HG02870 (cell line): ENCODE measurements around the gene ZSCAN16.

ENCODE experiments used
- ATAC-seq: cut with Tn5 transposase; IDR thresholded peaks from one replicate; pipeline ENCODE4 v1.9.1; 2021; ENCODE audit warnings: mild to moderate bottlenecking, moderate library complexity; ENCODE audit not compliant: unreplicated experiment

ZSCAN16 gene

DNA sequence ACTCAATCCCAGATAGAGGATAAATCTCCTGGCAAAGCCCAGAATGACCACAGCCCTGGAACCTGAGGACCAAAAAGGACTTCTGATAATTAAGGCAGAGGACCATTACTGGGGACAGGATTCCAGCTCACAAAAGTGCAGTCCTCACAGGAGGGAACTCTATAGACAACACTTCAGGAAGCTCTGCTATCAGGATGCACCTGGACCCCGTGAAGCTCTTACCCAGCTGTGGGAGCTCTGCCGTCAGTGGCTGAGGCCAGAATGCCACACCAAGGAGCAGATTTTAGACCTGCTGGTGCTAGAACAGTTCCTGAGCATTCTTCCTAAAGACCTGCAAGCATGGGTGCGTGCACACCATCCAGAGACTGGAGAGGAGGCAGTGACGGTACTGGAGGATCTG lies 992 bp downstream of the ZSCAN16 start:
- no peak for ATAC-seq

DNA sequence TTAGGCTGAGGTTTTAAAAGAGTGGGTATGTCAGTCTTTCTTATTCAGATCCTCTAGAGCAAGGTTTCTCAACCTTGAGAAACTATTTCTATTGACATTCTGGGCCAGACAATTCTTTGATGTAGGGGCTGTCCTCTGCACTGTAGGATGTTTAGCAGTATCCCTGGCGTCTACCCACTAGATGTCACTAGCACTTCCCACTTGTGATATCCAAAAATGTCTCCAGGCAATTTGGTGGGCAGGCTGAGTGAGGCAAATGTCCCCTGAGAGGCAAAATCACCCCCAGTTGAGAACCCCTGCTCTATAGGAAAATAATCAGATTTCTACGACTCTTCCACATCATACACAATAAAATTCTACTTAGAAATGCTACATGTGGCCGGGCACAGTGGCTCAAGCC lies 9.6 kb downstream of the ZSCAN16 start:
- no peak for ATAC-seq

DNA sequence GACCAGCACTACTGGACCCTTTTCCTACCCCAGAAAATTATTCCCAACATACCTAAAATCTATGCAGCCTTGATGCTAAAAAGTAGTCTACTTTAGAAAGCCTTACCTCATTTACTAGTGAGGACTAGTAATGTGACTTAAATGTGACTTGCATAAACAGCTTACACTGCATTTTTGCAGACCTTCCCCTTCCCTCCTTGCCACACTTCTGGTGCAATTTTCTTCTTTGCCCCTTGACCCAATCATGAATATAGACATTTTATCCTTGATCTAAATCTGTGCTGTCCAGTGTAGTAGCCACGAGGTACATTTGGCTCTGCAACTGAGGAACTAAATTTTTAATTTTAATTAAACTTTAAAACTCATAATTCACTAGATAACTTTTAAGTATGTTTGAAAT lies 10.3 kb downstream of the ZSCAN16 start:
- no peak for ATAC-seq

DNA sequence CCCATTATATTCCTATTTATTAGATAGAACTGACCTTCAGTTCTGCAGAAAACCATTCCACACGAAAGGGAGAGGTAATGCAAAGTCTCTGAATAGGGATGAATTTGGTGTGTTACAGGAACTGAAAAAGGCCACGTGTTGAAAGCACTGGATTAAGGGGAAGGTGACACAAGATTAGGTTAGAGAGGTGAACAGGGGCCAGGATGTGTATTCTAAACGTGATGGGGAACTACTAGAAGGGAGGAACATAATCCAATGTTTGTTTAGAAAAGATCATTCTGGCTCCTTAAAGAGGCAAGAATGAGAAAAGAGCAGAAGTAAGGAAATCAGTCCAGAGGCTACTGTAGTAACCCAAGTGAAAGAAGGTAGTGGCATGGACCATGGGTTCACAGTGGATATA lies 11.0 kb downstream of the ZSCAN16 start:
- ATAC-seq: no peak

DNA sequence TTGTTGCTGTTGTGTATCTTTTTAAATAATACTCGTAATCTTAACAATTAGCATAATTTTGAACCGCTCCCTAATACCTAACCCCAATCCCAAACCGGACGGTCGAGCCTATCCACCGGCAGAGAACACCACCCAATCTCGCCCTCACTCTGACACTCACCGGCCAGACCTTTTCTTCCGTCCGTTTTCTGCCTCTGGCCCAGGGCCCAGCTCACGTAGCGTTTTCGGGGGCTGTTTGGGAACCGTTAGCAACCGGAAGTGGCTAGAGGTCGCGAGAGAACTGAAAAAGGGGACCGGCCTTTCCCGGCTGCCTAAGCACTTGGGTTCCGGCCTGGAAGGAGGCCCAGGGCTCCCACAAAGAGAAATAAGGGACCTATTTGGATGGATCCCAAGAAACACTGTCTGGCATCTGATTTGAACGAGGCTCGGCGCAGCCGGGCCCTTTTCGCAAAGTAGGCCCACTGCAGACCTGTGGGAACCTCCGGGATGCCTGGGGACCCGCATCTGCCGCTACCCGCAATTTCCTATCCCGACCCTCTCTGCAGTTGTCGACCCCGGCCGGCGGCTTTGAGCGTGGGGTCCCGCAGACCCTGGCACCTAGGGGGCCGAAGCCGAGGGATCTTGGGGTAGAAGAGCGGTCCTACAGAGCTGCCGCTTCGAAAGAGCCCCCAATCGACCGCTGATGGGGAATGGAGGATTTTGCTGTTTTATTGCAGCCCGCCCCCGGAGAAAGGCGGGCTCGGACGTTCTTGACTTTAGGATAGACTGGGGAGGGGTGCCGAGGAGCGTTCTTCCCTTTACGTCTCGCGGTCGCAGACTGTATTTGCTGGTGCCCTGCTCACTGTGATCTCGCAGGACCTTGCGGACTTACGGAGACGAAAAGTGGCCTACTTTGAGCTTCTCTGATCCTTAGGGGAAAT lies 12.4 kb downstream of the ZSCAN16 start:
- ATAC-seq: peak; percentile 53

DNA sequence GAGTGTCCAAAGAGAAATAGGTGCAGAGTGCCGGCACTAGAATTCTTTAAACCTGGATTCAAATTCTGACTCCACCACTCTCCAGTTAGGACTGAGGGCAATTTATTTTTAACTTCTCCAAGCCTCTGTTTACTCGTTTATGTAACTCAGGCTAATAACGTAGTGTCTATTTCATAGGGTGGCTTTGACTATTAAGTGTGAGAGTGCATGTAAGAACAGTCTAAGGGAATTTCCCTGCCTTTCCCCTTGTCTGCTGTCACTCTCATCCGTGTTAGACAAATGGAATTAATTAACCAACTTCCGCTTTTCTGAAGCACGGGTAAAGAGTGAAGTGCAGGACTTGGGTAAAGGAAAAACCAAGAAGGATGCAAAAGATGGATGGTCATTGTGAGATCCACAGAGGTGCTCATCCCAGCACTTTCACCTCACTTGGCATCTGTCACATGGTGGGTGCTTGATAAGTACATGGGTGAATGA lies 13.1 kb downstream of the ZSCAN16 start:
- peak; percentile 37 for ATAC-seq

DNA sequence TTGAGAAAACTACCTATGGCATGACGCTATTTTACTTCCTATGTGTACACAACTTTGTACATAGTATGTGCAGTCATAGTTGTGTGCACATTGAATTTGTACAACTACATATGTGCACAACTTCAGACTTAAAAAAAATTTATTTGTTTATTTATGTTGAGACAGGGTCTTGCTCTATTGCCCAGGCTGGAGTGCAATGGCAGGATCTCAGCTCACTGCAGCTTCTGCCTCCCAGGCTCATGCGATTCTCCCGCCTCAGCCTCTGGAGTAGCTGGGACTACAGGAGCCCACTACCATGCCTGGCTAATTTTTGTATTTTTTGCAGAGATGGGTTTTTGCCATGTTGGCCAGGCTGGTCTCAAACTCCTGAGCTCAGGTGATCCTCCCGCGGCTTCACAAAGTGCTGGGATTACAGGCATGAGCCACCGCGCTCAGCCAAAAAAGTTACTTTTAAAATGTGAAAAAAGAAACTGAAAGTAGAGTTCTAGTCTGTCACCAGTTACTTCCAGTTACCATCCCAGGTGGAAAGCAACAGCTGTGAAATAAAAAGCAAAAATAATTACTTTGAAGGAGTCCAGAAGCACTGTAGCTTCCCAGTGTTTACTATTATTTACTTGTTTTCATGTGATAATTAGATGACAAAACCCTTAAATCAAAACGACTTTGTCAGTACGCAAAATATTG lies 15.6 kb downstream of the ZSCAN16 start:
- ATAC-seq: no peak

DNA sequence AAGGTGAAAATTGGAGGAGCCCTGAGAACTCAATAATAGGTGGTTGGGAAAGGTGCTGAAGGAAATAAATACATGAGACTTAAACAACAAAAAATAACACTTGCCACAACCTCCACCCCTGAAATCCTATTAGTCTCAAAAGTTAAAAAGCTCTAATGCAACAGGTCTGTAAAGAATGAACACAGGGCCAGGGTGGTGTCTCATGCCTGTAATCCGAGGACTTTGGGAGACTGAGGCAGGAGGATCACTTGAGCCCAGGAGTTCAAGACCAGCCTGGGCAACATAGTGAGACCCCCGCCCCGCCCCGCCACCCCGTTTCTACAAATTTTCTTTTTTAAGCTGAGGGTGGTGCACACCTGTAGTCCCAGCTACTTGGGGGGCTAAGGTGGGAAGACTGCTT lies 16.2 kb downstream of the ZSCAN16 start:
- ATAC-seq: no peak

DNA sequence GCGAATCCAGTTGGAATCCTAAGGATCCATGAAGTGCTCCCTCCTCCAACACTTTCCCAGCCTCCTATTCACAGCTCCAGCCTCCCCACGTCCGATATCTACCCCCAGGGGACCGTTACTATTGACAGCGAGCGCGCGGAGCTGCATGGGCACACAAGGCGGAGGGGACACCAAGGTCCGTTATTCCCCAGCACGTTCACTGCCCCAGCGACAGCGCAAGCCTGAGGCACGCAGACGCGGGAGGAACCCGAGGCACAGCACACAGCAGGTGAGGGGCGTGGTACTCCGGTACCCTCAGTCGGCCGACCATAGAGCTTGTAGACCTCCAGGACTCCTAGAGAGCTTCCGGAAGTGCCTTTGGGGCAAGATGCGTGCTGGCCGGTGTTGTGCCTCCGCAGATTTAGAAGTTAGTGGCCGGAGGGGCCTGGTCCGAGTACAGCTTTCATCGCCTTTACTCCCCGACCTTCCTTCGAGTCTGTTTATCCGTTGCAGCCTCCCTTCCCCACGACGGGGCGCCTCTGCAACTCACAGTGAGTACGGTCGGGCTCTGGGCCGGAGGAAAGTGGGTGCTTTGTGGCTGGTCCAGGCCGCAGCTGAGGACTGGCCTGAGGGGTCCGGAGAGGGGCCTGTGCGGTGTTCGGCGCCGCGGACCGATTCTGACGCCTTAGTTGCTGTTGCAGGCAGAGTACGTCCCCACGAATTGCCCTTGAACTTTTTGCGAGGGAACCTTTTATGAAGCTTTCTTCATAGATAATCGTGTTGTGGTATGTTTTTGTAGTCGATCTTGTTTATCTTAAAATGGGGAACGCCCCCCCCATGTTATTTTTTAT lies 17.3 kb downstream of the ZSCAN16 start, which contains the start of gene ZKSCAN8:
TSS of gene ZKSCAN8 (plus strand) at position 384 of the 830 bp plus-strand sequence. CDS start 6,525 bp downstream, outside the sequence.
- peak; percentile 80 for ATAC-seq

DNA sequence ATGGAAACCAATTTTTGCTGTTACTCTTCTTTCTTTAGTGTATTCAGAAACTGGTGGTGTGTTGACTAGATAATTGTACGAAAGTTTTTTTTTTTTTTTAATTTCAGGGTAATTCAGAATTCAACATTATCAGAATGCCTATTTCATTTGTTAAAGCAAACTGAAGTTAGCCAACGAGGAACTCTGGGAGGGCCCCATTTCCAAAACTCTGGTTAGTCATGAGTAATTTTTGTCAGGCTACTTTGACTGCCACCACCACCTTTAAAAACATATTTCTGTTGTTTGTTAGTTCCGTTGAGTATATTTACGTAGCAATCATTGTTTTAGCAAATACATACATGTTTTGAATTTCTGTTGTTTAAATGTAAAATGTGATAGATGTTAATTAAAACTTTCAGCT lies 18.0 kb downstream of the ZSCAN16 start:
- ATAC-seq: no peak

DNA sequence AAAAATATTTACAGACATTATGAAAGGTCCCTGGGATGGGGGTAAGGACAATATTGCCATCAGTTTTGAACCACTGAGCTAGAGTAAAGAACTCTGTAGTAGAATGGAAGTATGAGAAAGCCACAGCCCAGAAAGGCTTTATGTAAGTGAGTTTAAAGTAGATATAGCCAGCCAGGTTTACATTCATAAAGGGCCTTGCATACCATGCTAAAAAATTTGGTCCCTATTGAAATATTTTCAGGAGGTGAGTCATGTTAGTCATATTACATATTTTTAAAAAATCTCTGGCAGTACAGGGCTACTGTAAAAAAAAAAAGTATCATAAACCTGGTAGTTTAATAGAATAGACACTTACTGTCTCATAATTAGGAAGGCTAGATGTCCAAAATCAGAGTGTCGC lies 20.8 kb downstream of the ZSCAN16 start:
- no peak for ATAC-seq

DNA sequence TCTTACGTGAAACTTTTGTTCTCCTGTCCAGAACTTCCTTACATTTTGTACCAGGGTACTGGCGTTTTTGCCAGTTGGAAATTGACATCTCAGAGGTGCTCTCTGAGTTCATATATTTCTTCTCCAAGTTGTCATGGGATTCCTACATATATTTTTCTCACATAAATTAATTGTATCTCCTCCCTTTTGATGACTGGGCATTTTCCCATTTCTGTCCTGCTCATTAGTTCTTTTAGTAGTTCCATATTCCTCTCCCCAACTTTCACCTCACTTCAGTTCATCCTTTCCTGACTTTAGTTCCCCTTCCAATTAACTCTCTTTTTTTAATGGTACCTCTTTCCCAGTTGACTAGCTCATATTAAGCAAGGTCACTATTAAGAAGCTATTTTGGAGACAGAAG lies 28.1 kb downstream of the ZSCAN16 start:
- no peak for ATAC-seq

DNA sequence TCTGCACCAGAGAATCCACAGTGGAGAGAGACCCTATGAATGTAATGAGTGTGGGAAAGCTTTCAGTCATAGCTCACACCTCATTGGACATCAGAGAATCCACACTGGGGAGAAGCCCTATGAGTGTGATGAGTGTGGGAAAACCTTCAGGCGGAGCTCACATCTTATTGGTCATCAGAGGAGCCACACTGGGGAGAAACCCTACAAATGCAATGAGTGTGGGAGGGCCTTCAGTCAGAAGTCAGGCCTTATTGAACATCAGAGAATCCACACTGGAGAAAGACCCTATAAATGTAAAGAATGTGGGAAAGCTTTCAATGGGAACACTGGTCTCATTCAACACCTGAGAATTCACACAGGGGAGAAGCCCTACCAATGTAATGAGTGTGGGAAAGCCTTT lies 29.1 kb downstream of the ZSCAN16 start:
- no peak for ATAC-seq

DNA sequence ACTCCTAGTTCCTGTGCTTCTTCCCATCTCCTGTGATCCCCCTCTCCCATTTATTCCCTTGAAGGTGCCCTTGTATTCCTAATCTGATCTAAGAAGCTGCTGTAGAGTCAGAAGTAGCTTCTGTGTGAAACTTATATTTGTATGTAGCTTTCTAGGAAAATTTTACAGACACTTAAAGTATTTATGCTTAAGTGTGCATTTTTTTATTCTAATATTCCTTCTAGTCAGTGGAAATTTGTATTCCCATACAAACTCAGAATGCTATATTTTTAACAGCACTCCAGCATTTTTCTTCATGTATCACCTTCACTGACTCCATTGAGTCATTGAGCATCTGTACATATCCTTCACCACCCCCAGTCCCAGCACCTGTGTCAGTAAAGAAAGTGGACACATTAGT lies 29.9 kb downstream of the ZSCAN16 start:
- no peak for ATAC-seq

DNA sequence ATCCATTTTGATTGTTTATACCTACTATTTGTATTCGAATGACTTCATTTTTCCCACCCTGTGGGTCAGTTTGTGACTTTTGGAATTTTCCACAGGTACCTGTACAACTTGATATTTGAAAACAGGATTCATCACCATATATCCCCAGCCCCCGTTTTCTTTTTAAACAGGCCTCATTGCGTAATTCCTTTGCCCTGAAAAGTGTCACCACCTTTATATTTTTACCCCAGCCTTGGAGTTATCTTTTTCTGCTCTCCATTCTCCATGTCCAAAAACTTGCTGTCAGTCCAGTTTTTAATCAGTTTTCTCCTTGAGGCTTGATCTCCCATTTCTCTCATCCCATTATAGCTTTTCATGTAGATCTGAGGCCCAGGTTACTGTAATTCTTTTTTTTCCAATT lies 33.9 kb downstream of the ZSCAN16 start:
- ATAC-seq: no peak

DNA sequence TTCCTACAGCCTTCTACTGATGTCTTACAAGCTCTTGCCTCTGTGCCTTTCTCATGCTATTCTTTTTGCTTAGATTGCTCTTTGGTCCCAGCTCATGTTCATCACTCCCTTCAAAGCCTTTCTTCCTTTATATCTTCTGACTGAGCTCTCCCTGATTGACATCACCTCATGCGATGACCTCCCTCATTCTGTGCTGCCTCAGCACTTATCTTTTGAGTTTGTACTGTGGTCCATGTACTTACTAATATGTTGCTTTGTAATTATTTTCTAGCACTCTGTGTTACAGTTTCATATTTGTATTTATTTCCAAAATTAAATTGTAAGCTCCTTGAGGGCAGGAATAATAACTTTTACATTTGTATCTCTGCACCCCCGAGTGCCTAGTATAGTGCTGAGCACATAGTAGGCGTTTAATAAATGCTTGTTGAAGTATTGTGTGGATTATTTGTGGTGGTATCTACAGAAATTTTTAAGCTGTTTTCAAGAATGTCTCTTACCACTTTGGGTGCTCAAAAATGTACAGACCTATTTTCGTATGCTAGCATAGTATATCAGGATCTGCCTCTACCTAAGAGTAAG lies 34.7 kb downstream of the ZSCAN16 start:
- no peak for ATAC-seq

DNA sequence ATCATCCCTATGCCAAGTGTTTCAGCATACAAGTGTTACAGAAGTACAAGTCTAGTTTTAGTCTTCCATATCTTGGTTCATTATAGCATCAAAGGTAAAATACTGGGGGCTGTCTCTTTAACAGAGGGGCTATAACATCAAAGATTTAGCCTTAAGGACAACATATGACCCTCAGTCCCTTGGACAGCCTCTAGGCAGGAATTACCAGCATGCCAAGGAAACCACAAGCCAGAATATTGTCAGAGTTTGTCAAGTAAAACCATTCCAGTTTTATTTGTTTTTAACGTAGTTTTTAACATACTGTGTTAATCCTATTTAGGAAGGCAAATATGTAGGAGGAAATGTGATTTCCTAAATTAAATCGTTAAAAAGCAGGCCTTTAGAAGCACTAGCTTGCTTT lies 35.8 kb downstream of the ZSCAN16 start:
- ATAC-seq: no peak

DNA sequence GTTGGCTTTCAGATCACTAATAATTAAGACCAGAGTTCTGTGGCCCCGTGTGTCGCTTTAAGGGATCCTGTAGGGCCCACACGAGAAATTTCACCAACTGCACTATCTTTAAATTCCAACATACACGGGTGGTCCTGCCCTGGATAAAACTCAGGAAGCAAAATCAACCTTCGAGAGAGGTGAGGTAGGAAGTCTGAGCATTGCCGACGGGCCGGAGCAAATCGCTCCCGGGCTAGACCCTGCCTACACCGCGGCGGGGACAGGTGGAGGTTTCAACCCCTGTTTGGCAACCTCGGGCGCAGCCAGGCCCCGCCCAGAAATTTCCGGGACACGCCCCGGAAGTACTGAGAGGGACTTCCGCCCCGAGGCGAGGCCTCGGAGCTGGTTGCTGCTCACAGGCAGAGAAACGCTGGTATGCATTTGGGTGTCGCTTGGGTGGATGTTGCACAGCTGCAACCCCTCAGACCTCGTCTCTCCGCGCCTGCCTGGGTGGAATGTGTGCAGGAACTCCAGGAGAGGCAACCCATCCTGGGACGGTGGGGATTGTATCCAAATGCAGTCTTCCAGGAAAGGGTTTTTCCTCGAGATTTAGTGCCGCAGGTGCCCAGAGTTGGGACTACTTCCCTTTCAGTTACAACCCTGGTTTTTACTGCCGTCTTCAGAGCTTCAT lies 37.1 kb downstream of the ZSCAN16 start:
- ATAC-seq: peak; percentile 97

DNA sequence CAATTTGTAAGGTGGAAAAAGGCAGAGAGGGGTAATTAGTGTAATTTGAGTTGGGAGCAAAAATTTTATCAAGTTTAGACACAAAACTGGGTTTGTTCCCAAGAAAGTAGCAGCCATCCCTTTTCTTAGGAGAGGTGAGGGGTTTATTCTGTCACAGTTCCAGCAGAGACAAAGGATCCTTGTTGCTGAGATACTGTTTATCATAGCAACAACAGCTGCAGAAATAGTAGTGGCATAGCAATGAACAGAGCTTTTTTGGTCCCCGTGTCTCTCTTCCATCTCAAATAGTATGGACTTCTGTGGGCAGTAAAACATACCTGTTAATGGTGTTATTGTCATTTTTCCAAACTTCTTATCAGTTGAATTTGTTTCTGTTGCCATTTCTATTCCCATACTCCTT lies 41.2 kb downstream of the ZSCAN16 start:
- ATAC-seq: no peak

DNA sequence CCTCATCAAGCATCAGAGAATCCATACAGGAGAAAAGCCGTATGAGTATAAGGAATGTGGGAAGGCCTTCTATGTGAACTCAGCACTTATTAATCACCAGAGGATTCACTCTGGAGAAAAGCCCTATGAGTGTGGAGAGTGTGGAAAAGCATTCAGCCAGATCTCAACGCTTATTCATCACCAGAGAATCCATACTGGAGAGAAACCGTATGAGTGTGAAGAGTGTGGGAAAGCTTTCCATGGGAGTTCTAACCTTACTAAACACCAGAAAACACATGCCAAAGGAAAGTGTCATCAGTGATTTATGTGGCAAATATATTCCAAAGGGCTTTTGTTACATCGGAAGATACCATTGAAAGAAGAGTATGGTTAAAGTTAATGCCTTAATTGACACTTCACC lies 42.7 kb downstream of the ZSCAN16 start:
- ATAC-seq: no peak
